H9 (cell line): Measurements from ENCODE around the gene RNF103. TPM values are rescaled to one million over a fixed set of nuclear protein-coding genes. Genes with fewer than 3 reads are reported as not detected.

Source experiments
- DNase-seq: peaks from one replicate; pipeline ENCODE4 v3.0.0-alpha.2; 2017
- H2AFZ ChIP-seq: one replicate; pipeline ENCODE4 v1.6.1; 2013; ENCODE audit warnings: mild to moderate bottlenecking, low read length, control low read depth, moderate library complexity
- H2AK5ac ChIP-seq: 2 replicates; pipeline ENCODE4 v1.6.1; 2013; ENCODE audit warnings: low read length, control low read depth, mixed read lengths; ENCODE audit not compliant: insufficient read length
- H2BK120ac ChIP-seq: one replicate; pipeline ENCODE4 v1.6.1; 2013; ENCODE audit warnings: low read depth, mild to moderate bottlenecking, low read length, control low read depth, inconsistent platforms; ENCODE audit not compliant: poor library complexity, severe bottlenecking
- H2BK12ac ChIP-seq: 2 replicates; pipeline ENCODE4 v1.6.1; 2013; ENCODE audit warnings: low read length, control low read depth, mixed read lengths, low read depth; ENCODE audit not compliant: insufficient read length
- H2BK15ac ChIP-seq: 2 replicates; pipeline ENCODE4 v1.6.1; 2013; ENCODE audit warnings: low read depth, low read length, control low read depth
- H2BK20ac ChIP-seq: one replicate; pipeline ENCODE4 v1.6.1; 2013; ENCODE audit warnings: low read depth, mild to moderate bottlenecking, low read length, control low read depth, inconsistent platforms; ENCODE audit not compliant: poor library complexity, severe bottlenecking
- H2BK5ac ChIP-seq: 2 replicates; pipeline ENCODE4 v1.6.1; 2013; ENCODE audit warnings: low read length, control low read depth, mixed read lengths; ENCODE audit not compliant: insufficient read length
- H3K14ac ChIP-seq: 2 replicates; pipeline ENCODE4 v1.6.1; 2013; ENCODE audit warnings: low read length, control low read depth; ENCODE audit not compliant: insufficient read depth
- H3K18ac ChIP-seq: 2 replicates; pipeline ENCODE4 v1.6.1; 2013; ENCODE audit warnings: low read depth, mild to moderate bottlenecking, mixed read lengths, low read length, control low read depth; ENCODE audit not compliant: insufficient read length
- H3K23ac ChIP-seq: 2 replicates; pipeline ENCODE4 v1.6.1; 2013; ENCODE audit warnings: low read length, control low read depth, mixed read lengths, low read depth; ENCODE audit not compliant: insufficient read length
- H3K23me2 ChIP-seq: 2 replicates; pipeline ENCODE4 v1.6.1; 2013; ENCODE audit warnings: low read depth, mild to moderate bottlenecking, mixed read lengths, low read length, control low read depth; ENCODE audit not compliant: insufficient read length, poor library complexity, severe bottlenecking
- H3K27ac ChIP-seq: 2 replicates; pipeline ENCODE4 v1.5.1; 2013; ENCODE audit warnings: low read length, control low read depth, mixed read lengths, low read depth; ENCODE audit not compliant: insufficient read length
- H3K27me3 ChIP-seq: 2 replicates; pipeline ENCODE4 v1.6.1; 2013; ENCODE audit warnings: low read length, control low read depth, inconsistent platforms; ENCODE audit not compliant: insufficient read depth
- H3K4ac ChIP-seq: 2 replicates; pipeline ENCODE4 v1.6.1; 2013; ENCODE audit warnings: low read depth, mild to moderate bottlenecking, control low read depth, inconsistent platforms, low read length, moderate library complexity
- H3K4me1 ChIP-seq: 2 replicates; pipeline ENCODE4 v1.6.1; 2013; ENCODE audit warnings: low read length, control low read depth, inconsistent platforms; ENCODE audit not compliant: insufficient read depth
- H3K4me2 ChIP-seq: 2 replicates; pipeline ENCODE4 v1.6.1; 2013; ENCODE audit warnings: low read length, control low read depth, mixed read lengths; ENCODE audit not compliant: insufficient read length, insufficient read depth
- H3K56ac ChIP-seq: 2 replicates; pipeline ENCODE4 v1.6.1; 2013; ENCODE audit warnings: low read depth, mild to moderate bottlenecking, mixed read lengths, low read length, control low read depth; ENCODE audit not compliant: insufficient read length
- H3K79me1 ChIP-seq: 2 replicates; pipeline ENCODE4 v1.6.1; 2013; ENCODE audit warnings: low read depth, mild to moderate bottlenecking, moderate library complexity, low read length, control low read depth, inconsistent platforms; ENCODE audit not compliant: insufficient read depth, poor library complexity, severe bottlenecking
- H3K79me2 ChIP-seq: 2 replicates; pipeline ENCODE4 v1.6.1; 2013; ENCODE audit warnings: low read length, control low read depth, inconsistent platforms; ENCODE audit not compliant: insufficient read depth
- H3K9ac ChIP-seq: 2 replicates; pipeline ENCODE4 v1.6.1; 2013; ENCODE audit warnings: low read length, control low read depth, mixed read lengths; ENCODE audit not compliant: insufficient read length; ENCODE audit errors: extremely low read depth
- H3K9me3 ChIP-seq: one replicate; pipeline ENCODE4 v1.6.1; 2013; ENCODE audit warnings: low read depth, low read length, inconsistent platforms; ENCODE audit not compliant: control insufficient read depth
- H3T11ph ChIP-seq: one replicate; pipeline ENCODE4 v1.6.1; 2013; ENCODE audit warnings: mild to moderate bottlenecking, low read length, control low read depth, inconsistent platforms
- H4K20me1 ChIP-seq: one replicate; pipeline ENCODE4 v1.6.1; 2013; ENCODE audit not compliant: control insufficient read depth, insufficient read length, insufficient read depth
- H4K5ac ChIP-seq: 2 replicates; pipeline ENCODE4 v1.6.1; 2013; ENCODE audit warnings: low read depth, mild to moderate bottlenecking, mixed read lengths, low read length, control low read depth; ENCODE audit not compliant: insufficient read length
- H4K8ac ChIP-seq: replicated peaks from 2 replicates; pipeline ENCODE4 v1.6.1; 2013; ENCODE audit warnings: low read length, control low read depth, mixed read lengths, low read depth; ENCODE audit not compliant: insufficient read length
- H4K91ac ChIP-seq: 2 replicates; pipeline ENCODE4 v1.6.1; 2013; ENCODE audit warnings: low read depth, mild to moderate bottlenecking, moderate library complexity, mixed read lengths, low read length, control low read depth; ENCODE audit not compliant: insufficient read length
- H3K27ac Mint-ChIP-seq, 3 experiments: 2 replicates in 2 of 3; 3 replicates in 1 of 3; pipeline ENCODE4 v1.8.0; 2020 to 2021; ENCODE audit warnings: mixed read lengths in 3 of 3, mild to moderate bottlenecking in 1 of 3, moderate library complexity in 1 of 3
- H3K27me3 Mint-ChIP-seq: 2 replicates; pipeline ENCODE4 v1.8.0; 2021; ENCODE audit warnings: low read depth, mild to moderate bottlenecking, moderate library complexity, mixed read lengths
- H3K36me3 Mint-ChIP-seq, 3 experiments: 2 replicates in 2 of 3; 3 replicates in 1 of 3; pipeline ENCODE4 v1.8.0; 2020 to 2021; ENCODE audit warnings: low read depth in 3 of 3, mixed read lengths in 3 of 3; ENCODE audit not compliant: insufficient read depth in 1 of 3
- H3K4me1 Mint-ChIP-seq, 2 experiments: 2 replicates each; pipeline ENCODE4 v1.8.0; 2020; ENCODE audit warnings: mixed read lengths in 2 of 2
- H3K4me3 Mint-ChIP-seq, 2 experiments: 2 replicates in 1 of 2; 3 replicates in 1 of 2; pipeline ENCODE4 v1.8.0; 2020 to 2021; ENCODE audit warnings: mild to moderate bottlenecking in 2 of 2, mixed read lengths in 2 of 2, moderate library complexity in 1 of 2
- H3K9me3 Mint-ChIP-seq, 2 experiments: 2 replicates in 1 of 2; 3 replicates in 1 of 2; pipeline ENCODE4 v1.8.0; 2020; ENCODE audit warnings: mild to moderate bottlenecking in 2 of 2, mixed read lengths in 2 of 2, moderate library complexity in 1 of 2
- WGBS: extraction: QIAGEN DNeasy Blood & Tissue Kit; methylation state at CpG from one replicate; pipeline ENCODE4 v1.1.7; 2013; ENCODE audit warnings: missing lambda C conversion rate, low lambda C conversion rate, mixed read lengths; ENCODE audit not compliant: insufficient read length; ENCODE audit errors: extremely low coverage; 5-methylcytosine and 5-hydroxymethylcytosine counted together
- total RNA-seq: library from RNA; stranded (reverse); gene quantifications from 2 replicates; pipeline ENCODE4 v1.2.1, GENCODE V29; 2021
- TF ChIP-seq, protein P1 (sequence below): fragments of 200-600 bp; sonication (generic); conservative IDR thresholded peaks from 3 replicates; pipeline ENCODE4 v1.8.0; 2021; ENCODE audit warnings: antibody characterized with exemption, mild to moderate bottlenecking

RNF103 gene
- total RNA-seq, 1 experiment from 2014 or later, result 7.1 TPM

DNA sequence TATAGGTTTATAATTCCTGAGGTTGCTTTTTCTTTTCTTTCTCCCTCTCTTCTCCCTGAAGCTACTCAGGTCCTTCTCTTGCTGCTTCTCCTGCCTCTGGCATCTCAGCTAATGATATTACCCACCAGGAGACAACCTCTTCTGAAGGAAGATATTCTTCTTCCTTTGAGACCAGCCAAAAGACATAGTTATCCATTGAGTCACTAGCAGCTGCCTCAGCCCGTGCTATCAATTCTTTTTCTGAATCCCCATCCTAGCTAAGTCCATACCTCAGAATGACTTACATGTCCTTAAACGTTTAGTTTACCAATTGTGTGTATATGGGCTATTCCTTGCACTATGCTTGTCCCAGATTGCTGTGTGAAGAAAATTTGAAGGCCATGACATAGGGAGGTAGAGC, 25.0 kb upstream of the RNF103 start:
- no peak overlapping the region for H2BK5ac ChIP-seq
- no peak overlapping the region for H3K9ac ChIP-seq
- no peak overlapping the region for H4K8ac ChIP-seq
- H2BK20ac ChIP-seq, result no peak overlapping the region
- H3K23me2 ChIP-seq, result no peaks in the 10 kb centered on the region
- H4K91ac ChIP-seq, result no peak overlapping the region
- H2BK120ac ChIP-seq, result no peak overlapping the region
- no peak overlapping the region for H2AFZ ChIP-seq
- no peak overlapping the region for H2BK15ac ChIP-seq
- no peak overlapping the region for H3K14ac ChIP-seq
- Mint-ChIP-seq H3K4me1 (no peaks in the 10 kb centered on the region), H3K36me3 (peaks cover 0 to 5% (median 0%) of the 10 kb centered on the region in 3 experiments; a peak in 2 of 7 replicates), H3K27me3 (no peaks in the 10 kb centered on the region), H3K9me3 (peaks cover 16 to 21% of the 10 kb centered on the region in 2 experiments), H3K27ac (no peak overlapping the region), H3K4me3 (no peak overlapping the region)
- DNase-seq, result no peak
- no peaks in the 10 kb centered on the region for H3K27me3 ChIP-seq
- TF ChIP-seq, protein P1, sequence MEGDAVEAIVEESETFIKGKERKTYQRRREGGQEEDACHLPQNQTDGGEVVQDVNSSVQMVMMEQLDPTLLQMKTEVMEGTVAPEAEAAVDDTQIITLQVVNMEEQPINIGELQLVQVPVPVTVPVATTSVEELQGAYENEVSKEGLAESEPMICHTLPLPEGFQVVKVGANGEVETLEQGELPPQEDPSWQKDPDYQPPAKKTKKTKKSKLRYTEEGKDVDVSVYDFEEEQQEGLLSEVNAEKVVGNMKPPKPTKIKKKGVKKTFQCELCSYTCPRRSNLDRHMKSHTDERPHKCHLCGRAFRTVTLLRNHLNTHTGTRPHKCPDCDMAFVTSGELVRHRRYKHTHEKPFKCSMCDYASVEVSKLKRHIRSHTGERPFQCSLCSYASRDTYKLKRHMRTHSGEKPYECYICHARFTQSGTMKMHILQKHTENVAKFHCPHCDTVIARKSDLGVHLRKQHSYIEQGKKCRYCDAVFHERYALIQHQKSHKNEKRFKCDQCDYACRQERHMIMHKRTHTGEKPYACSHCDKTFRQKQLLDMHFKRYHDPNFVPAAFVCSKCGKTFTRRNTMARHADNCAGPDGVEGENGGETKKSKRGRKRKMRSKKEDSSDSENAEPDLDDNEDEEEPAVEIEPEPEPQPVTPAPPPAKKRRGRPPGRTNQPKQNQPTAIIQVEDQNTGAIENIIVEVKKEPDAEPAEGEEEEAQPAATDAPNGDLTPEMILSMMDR, result no peak
- H3K56ac ChIP-seq, result no peak overlapping the region
- no peak overlapping the region for H3K18ac ChIP-seq
- H3K23ac ChIP-seq, result no peak overlapping the region
- H3K79me2 ChIP-seq, result no peaks in the 10 kb centered on the region
- H3K4ac ChIP-seq, result no peak overlapping the region
- no peaks in the 10 kb centered on the region for H3K79me1 ChIP-seq
- no peaks in the 10 kb centered on the region for H4K20me1 ChIP-seq
- no peak overlapping the region for H3T11ph ChIP-seq
- WGBS, result no CpG with 5 or more reads among the region's 2 CpGs
- H2BK12ac ChIP-seq, result no peak overlapping the region
- no peaks in the 10 kb centered on the region for H3K9me3 ChIP-seq
- H2AK5ac ChIP-seq, result no peak overlapping the region
- H3K4me2 ChIP-seq, result no peak overlapping the region
- no peak overlapping the region for H4K5ac ChIP-seq
- no peak overlapping the region for H3K27ac ChIP-seq
- H3K4me1 ChIP-seq, result no peaks in the 10 kb centered on the region
